Hematopoietic multipotent progenitor cell treated with erythropoietin and hydrocortisone succinate and interleukin-3 and kit ligand, for 6 days (in vitro differentiated cells): ENCODE data around the gene PTGER3.
A peak's percentile ranks its signal among the peaks of the same experiment; 100 is the strongest.
"Not testable (repeated sequence)": the region's sequence is repeated elsewhere in the genome, so short reads cannot be mapped to it uniquely, and the experiment has no call there.

Experiments used
- DNase-seq: peaks from one replicate; pipeline ENCODE4 v3.0.0-alpha.2; 2015

Gene PTGER3

DNA sequence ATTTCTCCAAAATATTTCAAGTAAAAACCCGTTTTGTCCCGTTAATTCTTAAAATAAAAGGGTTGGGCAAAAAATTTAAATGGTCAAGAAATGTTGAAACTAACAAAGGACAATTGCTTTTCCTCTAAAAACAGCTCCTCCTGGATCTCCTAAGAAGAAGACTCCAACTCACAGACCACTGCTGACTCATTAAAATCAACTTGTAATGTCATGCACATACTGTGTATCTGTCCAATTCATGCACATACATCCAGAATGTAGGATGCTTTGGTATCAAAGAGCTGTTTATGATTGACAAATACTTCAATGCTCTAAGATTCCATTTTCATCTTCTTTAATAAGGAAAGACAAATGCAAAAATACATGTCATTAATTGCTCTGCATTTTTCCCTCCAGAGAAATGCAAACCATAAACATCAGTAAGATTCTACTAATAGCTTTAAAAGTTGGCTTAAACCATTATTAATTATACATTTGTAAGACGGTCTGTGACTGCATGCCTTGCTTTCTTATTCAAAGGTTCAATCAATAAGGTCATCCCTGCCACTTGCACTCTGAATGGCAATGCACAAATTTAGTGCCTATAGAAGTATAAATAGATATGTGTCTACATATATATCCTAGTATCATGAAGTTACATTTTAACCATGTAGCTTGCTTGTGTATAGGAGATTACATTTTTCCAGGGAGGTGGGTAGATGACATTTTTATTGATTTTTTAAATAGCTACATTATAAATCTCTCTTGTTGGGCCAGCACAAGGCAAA, 44.7 kb downstream of the PTGER3 start:
- DNase-seq: no peak

GRCh38 chr1:71001624-71002023, 46.0 kb downstream of the PTGER3 start:
- DNase-seq: no peak

- no peak for DNase-seq
Observed at GRCh38 chr1:70997793-70998192, 49.8 kb downstream of the PTGER3 start.

GRCh38 chr1:70994753-70995268, 52.8 kb downstream of the PTGER3 start:
- peak; percentile 52 for DNase-seq

GRCh38 chr1:70993798-70994197, 53.8 kb downstream of the PTGER3 start:
- DNase-seq: peak; percentile 72

DNA sequence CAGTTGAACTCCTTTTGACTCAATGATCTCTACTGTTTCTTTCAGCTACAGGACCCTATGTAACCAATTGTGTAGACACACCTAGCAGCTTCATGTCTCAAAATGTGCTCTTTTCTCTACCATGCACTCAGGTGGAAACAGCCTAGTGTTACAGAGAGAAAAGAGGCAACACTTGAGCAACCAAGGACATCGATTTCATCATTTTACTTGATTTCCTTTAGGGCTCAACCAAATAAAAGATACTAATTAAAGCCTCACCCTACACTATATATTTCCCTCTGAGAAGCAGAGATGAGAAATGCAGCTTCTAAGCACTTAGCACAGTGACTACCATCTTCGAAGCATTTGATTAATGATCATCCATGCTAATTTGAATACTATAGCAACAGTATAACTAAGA, 55.1 kb downstream of the PTGER3 start:
- no peak for DNase-seq

DNA sequence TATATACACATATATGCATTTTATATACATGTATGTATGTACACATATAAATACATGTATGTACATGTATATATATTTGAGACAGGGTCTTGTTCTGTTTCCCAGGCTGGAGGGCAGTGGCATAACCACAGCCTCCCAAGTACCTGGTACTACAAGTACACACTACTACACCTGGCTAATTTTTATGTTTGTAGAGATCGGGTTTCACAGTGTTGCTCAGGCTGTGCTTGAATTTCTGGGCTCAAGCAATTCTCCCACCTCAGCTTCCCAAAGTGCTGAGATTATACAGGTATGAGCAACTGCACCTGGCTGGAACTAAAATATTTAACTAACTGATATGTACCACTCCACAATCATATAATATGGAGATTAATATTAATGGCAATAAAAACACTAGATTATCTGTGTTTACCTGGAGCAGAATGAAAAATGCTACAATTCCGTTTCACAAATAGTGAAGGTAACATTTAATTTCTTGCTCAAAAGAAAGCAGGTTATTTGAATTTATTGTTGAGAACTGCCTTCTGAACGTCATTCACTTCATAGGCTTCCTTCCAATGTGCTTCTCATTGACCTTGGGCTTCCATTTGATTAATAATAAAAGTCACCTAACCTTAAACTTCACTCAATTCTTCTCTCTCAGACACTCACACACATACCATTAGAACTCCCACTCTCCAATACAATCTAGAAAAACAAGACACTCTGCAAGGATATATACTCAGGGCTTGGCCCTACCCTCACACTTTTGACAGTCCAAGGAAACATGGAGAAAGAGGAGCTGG, 57.0 kb downstream of the PTGER3 start:
- no peak for DNase-seq

DNA sequence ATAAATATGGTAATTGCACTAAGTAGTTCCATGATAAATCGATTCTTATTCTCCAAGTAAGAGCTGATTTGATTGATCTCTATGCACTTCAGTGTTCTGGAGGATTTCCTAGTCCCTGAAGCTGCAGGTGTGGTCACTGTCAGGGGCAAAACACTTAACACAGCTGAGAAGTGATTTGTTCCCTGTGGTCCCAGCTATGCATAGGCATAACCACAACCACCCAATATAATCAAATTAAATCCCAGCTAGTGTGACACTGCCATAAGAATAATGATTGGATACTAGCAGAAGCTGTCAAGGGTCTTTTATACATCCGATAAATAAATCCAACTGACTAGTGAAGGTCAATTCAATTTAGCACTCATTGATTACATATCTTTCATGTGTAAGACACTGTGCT, 60.1 kb downstream of the PTGER3 start:
- DNase-seq: no peak

GRCh38 chr1:70985776-70986225, 61.8 kb downstream of the PTGER3 start:
- DNase-seq: not testable (repeated sequence)

DNA sequence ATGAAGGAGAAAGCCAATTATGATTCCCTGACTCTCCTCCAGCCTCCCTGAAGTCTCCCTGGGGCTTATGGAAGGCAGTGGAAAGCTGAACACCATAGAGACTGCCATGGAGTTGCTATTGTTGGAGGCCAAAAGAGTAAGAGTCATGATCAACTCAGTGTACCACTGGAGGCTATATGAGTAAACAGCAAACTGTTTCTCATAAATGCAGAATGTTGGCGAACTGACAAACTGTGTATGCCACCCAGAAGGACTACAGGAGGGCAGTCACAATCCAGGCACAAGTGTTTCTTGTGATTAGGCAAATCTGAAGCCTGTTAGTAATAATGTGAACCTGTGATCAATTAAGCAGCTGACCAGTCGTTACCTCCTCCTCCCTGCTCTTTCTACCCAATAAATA, 62.3 kb downstream of the PTGER3 start:
- not testable (repeated sequence) for DNase-seq

GRCh38 chr1:70980361-70980760, 67.3 kb downstream of the PTGER3 start:
- DNase-seq: no peak

GRCh38 chr1:70979881-70980280, 67.7 kb downstream of the PTGER3 start:
- peak; percentile 35 for DNase-seq

GRCh38 chr1:70979313-70979712, 68.3 kb downstream of the PTGER3 start:
- peak; percentile 49 for DNase-seq

- DNase-seq: peak; percentile 77
Observed at GRCh38 chr1:70978623-70979022, 69.0 kb downstream of the PTGER3 start.

DNA sequence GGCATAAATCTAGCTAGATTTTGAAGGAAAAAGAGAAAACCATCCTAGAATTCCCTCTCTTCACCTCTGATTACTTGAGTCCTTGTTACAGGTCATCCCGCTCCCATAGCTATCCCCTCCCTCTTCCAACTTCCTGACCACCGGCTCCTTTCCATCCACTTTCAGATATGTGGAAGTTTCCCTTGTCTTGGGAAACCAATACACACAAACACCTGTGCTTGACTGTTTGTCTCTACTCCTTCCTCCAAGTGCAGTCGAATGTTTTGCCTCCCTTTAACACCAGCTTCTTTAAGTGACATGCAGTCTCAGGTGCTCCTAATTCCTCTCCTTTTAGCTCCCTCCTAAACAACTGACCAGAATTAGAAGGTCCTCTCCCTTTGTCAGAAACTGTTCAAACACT, 70.0 kb downstream of the PTGER3 start:
- no peak for DNase-seq

DNA sequence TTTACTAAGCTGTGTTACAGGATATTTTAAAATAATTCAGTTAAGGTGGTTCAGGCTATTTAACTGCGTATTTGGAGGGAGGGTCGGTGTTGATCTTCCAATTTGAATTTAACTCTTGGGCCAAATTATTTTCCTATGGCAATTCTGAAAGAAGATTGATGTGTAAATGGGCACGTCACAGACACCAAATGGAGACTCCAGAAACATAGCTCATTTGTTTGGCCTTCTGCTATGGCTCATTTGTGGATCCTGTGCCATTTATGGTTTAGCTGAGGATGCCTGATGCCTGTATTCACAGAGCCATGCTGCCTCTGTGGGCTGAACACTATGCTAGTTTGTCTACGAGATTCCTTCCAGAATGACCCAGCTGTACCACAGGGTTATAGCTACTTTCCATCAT, 70.6 kb downstream of the PTGER3 start:
- DNase-seq: no peak

DNA sequence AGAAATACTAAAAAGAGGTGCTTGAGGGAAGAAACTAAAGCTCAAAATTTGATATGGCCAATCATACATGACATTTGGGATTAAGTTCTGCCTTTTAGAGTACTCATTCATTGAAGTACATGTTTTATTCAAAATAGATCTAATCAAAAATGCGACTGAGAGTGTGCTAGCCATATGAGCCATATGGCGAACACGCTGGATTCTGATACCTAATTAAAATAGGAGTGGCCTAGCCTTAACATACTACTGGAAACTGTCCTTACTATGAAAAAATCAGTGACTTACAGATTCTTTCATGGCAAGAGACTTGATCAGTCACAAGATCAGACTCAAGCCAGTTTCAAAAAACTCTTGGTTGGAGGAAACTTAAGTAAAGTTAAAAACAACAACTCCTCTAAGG, 73.9 kb downstream of the PTGER3 start:
- DNase-seq: no peak

GRCh38 chr1:70970407-70970806, 77.2 kb downstream of the PTGER3 start:
- DNase-seq: no peak

DNA sequence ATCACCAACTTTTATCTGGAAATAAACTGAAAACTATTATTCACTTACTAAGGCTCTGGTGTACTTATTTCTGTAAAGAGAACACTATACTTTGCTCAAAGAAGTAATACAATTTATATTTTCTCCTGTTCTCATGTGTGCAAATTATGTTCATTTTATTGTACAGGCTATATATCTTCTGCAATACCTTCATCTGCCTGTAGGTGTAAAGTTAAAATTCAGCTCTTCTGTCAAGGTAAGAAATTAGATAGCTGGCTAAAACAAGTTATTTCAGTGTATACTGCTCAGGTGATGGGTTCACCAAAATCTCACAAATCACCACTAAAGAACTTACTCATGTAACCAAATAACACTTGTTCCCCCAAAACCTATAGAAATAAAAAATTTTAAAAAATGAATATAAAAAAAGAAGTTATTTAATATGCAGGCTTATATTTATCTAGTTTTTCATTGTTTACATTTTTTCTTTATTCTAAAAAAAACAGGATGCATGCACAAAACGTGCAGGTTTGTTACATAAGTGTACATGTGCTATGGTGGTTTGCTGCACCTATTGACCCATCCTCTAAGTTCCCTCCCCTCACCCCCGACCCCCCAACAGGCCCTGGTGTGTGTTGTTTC, 81.5 kb downstream of the PTGER3 start:
- peak; percentile 55 for DNase-seq

DNA sequence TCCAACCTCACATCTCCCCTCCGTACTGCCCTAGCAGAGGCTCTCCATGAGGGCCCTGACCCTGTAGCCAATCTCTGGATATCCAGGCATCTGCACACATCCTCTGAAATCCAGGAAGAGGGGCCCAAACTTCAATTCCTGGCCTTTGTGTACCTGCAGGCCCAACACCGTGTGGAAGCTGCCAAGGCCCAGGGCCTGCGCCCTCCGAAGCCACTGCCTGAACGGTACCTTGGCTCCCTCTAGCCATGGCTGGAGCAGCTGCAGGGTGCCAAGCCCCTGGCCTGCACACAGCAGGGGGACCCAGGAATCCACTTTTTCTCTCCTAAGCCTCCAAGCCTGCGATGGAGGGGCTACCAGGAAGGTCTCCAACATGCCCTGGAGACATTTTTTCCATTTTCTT, 84.2 kb downstream of the PTGER3 start:
- DNase-seq: no peak

- peak; percentile 32 for DNase-seq
Observed at GRCh38 chr1:70961374-70961975, 86.1 kb downstream of the PTGER3 start.

DNA sequence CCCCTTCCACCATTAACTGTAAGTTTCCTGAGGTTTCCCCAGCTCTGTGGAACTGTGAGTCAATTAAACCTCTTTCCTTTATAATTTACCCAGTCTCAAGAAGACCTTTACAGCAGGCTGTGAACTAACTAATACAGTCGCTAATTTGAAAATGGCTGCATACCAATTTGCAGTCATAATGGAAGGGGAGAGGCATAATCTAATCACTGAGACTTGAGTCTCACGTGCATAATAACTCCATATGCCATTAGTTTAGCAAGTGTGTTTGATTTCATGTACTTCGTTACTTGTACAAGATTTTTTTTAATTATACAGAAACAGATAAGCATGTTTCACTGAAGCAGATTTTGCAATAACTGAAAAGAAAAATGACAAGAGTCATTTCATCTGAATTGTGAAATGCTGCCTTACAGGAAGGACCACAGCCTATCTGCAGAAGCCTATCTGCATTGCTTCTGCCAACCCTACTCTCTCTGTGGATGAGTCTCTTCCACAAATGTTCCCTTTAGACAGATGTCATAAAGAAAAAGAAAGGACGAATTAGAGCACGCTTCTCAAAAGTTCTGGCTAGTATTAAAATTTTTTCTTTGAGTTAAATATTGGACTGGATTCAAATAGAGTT, 99.1 kb downstream of the PTGER3 start:
- peak; percentile 71 for DNase-seq

DNA sequence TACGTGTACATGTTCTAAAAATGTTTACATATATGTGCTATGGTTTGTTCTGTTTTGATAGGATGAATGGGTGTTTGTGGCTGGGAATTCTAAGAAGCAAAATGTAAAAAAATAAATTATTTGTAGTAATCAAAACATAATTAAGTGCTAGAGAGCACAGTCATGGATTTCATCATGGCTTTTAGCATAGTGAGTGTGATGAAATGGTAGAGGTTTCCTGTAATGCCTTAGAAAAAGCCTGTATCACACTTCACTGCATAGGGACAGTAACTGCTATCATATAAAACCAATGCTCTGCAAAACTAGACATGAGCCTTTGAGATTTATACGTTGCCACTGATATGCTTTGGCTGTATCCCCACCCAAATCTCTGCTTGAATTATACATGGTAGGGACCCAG, 99.8 kb downstream of the PTGER3 start:
- peak; percentile 54 for DNase-seq
